Activated CD8-positive, alpha-beta memory T cell treated with anti-CD3 and anti-CD28 coated beads for 48 hours (primary cell): ENCODE measurements around the gene LLGL2.
"Not testable (repeated sequence)": the region's sequence is repeated elsewhere in the genome, so short reads cannot be mapped to it uniquely, and the experiment has no call there.

Experiments used
- DNase-seq, 3 experiments: peaks; one replicate each; pipeline ENCODE4 v3.0.0-alpha.2; 2020; ENCODE audit warnings: low read depth in 2 of 3, low spot score in 2 of 3

Gene LLGL2

DNA sequence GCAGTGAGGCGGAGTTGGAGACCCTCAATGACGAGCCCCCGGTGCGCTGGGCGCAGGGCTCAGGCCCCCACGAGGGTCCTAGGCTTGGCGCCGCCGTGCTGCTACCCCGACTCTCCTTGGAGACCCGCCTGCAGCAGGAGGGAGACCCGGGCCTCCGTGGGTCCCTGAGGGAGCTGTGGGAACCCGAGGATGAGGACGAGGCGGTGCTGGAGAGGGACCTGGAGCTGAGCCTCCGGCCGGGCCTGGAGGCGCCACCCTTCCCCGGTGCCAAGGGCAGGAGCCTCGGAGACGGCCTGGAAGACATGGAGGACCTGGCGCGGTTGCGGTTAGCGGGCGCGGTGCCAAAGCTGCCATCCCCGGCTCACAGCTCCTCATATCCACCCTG lies 64.4 kb downstream of the LLGL2 start:
- no peak for DNase-seq

DNA sequence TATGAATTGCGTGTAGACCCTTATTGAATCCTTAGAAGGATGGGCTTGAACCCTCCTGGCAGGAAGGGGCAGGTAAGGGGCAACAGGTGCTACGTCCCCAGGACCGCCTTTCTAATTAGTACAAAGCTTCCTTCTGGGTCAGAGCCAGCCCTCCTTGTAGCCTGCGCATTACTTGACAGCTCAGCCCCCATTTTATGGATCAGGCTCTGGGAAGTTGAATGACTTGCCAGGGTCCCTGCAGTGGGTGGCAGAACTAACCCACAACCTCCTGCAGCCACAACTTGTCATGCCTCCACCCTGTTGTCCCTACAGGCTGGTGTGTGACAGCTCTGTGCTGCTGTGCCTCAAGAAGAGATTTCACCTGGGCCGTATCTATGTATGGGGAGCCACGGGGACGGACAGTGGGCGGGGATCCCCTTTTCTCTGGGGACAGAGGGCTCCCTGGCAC lies 64.8 kb downstream of the LLGL2 start:
- DNase-seq = no peak

DNA sequence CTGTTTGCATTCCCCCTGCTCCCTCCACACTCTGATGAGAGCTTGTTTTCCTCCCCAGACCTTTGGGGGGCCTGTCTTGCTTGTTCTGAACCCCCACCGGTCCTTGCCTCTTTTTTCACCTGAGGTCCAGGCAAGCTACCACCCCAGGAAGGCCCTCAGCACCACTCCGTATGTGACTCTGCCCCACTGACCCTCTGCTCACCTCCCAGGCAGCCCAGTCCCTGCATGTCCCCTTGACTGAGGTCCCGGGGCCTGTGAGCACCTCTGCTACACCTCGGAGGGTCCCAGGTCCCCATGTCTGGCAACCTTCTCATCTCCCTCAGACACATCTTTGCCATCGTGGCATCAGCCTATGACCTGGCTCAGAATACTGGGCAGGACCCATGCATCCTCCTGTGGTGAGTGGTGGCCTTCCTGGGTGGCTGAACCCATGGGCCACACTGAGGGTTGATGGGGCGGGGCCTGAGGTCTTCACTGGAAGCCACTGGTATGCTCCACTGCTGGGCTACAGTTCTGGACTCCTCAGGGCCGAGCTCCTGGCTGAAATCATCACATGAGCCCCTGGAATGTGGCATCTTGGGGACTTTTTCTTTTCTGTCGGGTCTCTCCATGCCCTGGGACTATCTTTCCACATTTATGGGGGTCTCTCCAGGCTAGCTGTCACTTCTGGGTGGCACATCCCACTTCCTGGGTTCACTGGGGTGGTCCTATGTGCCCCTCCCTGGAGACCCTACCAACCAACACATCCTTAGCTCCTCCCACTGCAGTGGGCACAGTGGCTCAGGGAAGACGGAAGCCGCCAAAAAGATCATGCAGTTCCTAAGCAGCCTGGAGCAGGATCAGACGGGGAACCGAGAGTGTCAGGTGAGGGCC lies 65.6 kb downstream of the LLGL2 start:
- no peak for DNase-seq

DNA sequence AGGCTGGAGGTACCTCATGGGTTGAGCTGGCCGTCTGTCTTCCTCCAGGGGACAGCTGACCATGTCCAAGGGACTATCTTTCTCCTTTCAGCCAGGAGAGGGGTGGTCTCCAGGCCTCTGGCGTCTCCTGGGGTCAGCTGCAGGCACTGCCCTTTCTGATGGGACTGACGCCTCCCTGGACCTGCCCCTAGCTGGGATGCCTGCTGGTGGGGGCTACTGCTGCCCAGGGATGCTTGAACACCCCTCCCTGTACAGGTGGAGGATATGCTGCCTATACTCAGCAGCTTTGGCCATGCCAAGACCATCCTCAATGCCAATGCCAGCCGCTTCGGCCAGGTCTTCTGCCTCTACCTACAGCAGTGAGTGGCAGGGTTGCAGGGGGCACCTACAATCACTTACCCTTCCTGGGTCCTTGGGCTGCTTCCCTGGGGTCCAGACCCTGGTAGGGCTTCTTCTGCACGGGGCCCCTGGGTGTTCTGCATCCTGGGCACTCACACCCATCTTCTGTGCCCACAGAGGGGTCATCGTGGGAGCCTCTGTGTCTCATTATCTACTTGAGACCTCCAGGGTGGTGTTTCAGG lies 66.3 kb downstream of the LLGL2 start:
- DNase-seq = no peak

DNA sequence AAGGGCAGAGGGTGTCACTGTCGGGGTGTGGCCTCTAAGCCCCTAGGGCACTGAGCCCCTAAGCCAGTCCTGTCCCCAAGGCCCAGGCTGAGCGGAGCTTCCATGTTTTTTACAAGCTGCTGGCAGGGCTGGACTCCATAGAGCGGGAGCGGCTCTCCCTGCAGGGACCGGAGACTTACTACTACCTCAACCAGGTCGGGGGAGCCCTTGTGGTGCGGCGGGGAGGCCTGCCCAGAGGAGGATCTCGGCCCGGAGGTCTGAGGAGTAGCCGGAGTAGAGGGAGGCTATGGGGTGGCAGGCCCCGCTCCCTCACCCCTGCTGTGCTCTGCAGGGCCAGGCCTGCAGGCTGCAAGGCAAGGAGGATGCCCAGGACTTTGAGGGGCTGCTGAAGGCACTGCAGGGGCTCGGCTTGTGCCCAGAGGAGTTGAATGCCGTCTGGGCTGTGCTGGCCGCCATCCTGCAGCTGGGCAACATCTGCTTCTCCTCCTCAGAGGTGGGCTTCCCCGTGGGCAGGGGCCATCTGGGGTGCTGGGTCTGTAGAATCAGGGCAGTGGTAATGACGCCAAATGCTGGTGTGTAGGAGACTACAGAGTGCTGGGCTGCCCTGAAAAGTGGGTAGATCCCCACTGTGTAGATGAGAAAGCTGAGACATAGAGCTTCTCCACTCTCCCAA lies 67.0 kb downstream of the LLGL2 start:
- DNase-seq = no peak

DNA sequence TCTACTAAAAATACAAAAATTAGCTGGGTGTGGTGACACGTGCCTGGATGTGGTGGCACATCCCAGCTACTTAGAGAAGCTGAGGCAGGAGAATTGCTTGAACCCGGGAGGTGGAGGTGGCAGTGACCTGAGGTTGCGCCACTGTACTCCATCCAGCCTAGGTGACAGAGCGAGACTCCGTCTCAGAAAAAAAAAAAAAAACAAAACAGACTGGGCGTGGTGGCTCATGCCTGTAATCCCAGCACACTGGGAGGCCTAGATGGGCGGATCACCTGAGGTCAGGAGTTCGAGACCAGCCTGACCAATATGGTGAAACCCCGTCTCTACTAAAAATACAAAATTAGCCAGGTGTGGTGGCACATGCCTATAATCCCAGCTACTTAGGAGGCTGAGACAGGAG lies 67.9 kb downstream of the LLGL2 start:
- DNase-seq = not testable (repeated sequence)

DNA sequence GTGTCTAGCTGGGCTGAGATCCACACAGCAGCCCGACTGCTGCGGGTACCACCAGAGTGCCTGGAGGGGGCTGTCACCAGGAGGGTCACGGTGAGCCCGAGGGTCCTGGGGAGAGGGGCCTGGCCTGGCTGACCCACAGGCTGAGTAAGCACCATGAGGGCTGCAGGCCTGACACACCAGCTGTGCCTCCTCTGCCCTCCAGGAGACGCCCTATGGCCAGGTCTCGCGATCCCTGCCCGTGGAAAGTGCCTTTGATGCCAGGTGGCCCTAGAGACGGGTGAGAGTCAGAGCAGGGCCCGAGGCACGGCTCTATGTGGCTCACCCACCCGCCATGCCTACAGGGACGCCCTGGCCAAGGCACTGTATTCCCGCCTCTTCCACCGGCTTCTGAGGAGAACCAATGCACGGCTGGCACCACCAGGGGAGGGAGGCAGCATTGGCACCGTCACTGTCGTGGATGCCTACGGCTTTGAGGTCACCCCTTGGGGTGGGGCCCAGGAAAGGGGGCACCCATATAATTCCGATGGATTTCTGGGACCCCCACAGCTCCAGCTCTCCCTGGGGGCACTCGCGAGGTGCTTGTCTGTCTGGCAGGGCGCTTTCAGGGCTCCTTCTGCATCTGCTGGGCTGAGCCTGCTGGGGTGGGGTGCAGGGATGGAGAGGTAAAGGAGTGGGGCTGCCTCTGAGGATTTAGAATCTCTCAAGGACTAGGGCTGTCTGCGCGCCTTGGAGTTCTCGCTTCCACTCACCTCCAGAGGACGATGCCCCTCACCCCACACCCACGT lies 69.2 kb downstream of the LLGL2 start:
- DNase-seq = no peak

DNA sequence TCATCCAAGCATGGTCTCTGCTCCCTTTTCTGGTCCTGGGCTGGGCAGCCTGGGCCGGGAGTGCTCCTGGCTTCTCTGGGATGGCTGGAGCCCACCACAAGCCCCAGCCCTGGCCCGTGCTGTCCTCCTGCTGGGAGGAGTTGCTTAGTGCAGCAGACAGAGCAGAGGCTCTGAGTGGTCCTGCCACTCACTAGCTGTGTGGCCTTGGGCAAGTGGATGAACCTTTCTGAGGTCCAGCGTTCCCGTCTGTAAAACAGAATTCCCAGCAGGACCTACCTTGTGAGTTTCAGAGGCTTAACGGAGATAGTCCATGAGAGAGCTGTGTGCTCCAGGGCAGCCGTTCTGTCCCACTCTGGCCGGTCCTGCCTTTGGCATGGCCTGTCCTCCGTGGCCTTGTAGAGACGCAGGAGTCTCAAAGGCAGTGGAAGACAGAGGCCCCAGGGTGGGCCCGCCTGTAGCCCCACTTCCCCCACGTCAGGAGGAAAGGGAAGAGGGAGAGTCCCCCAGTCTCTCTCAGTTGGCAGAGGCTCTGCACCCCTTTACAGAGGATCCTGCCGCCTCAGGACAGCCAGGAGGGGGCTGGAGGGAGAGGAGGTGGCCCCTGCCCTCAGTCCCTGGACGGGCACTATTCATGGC lies 69.9 kb downstream of the LLGL2 start:
- DNase-seq = no peak

DNA sequence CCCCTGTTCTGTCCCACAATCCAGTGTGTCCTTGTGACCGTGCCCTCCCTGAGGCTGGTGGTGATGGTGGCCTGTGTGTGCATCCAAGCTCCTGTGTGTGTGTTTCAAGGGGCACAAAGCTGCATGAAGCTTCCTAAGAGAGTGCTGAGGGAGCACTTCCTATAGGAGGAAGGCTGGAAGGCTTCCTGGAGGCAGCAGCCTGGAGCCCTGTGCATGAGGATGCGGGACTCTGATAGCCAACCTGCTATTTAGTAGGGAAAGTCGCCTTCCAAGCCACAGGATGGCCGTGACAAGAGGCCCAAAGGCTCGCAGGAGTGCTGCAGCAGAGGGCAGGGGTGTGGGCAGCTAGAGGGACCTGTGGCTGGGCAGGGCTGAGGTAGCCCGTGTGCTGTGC lies 70.4 kb downstream of the LLGL2 start:
- DNase-seq = no peak

DNA sequence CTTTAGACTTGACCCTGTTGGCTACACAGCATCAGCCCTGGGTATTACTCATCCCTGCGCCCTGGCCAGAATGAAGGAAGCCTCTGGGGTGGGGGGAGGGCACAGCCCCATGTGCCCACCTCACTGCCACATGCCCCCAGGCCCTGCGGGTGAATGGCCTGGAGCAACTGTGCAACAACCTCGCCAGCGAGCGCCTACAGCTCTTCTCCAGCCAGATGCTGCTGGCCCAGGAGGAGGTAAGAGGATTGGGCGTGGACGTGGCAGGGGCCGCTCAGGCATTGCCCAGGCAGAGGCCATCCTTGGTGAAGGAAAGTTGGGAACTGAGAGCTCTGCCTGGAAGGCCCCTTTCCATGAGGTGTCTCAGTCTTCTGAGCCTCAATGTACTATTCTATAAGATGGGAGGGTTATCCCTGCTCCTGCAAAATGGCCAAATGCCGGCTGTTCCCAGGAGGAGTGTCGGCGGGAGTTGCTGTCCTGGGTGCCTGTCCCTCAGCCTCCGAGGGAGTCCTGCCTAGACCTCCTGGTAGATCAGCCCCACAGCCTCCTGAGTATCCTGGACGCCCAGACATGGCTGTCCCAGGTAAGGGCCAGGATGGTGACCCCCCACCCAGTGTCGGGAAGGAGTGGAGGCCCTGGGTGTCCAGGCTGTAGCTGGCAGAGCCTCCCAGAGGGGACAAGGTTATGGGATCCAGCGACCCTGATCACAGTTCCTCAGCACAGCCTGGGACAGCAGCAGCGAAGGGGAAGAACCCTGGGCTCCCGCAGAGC lies 71.0 kb downstream of the LLGL2 start:
- DNase-seq = no peak

DNA sequence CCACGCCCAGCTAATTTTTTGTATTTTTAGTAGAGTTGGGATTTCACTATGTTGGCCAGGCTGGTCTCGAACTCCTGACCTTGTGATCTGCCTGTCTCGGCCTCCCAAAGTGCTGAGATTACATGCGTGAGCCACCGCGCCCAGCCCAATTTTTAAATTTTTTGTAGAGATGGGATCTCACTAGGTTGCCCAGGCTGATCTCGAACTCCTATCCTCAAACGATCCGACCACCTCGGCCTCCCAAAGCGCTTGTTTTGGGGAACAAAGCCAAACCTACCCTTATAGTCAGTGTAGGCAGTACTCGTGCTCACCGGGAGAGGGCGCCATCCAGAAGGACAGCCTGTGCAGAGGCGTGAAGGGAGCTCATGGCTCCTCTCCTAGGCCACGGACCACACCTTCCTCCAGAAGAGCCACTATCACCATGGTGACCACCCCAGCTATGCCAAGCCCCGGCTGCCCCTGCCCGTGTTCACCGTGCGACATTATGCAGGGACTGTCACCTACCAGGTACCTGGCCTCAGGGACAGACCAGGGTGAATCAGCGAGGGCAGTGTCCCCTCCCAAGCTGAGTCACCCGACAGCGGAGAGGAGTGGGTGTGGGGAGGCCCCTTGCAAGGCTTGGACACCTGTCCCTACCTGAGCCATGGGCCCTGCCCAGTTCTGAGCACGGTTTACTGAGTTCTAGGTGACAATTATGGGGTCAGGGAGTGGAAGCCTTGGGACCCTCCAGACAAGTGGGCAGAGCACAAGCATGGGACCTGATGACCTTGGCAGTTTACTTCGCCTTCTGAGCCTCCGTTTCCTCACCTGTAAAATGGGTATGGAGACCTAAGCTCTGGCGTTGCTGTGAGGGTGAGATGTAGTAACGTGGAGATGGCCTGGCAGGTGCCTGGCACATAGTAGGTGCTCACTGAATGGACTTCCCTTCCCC lies 75.8 kb downstream of the LLGL2 start:
- DNase-seq = peak; percentile 29 to 50 (median 30)

DNA sequence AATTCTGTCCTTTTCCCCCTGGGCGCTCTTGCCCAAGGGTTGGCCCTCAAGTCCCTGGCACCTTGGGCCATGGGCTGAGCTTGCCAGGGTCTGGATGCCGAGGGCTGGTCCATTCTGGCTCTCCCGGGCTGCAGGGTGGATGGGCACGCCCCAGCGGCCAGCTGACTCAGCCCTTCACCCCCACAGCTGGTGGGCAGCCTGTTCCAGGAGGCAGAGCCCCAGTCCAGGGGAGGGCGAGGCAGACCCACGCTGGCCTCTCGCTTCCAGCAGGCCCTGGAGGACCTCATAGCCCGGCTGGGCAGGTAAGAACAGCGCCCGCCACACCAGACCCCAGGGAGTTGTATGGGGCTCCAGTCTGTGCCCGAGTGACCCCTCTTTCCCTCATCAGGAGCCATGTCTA lies 77.1 kb downstream of the LLGL2 start:
- DNase-seq = no peak

DNA sequence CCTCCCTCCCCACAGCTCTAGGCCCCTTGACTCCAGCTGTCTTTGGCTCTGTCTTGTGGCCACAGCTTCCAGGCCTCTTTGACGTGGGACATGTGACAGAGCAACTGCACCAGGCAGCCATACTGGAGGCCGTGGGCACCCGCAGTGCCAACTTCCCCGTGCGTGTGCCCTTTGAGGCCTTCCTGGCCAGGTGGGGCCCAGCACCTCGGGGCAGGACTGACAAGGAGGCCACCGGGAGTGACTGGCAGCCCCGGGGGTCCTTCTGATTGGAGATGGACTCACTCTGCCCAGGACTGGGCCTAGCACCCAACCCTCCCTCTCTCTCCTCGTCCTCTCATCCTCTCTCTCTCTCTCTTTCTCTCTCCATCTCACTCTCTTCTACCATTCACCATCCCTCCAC lies 77.6 kb downstream of the LLGL2 start:
- DNase-seq = no peak

DNA sequence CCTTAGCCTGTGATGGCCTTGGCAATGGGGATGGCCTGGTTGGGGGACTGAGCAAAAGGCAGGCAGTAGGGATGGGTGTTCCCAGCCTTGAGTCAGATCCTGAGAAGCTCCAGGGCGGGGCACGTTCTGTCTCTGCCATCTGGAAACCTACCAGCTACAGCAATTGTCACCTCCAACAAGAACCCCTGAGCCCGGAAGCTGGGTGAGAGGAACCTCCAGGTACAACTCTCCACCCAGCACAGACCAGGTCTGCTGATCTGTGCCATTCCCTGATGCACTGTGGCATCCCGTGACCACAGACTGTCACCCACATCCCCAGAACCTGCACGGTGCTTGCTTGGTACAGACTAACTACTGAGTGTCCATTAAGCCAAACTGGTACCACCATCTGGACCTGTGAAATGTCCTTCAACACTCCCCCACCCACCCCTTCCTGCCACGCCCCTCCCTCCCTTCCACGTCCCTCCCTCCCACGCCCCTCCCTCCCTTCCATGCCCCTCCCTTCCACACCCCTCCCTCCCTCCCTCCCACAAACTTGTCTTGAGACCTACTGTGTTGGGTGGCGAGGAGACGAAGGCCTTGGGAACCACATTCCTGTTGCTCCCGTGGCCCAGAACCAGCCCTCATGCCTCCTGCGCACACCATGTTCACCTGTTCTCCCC lies 78.7 kb downstream of the LLGL2 start:
- no peak for DNase-seq

DNA sequence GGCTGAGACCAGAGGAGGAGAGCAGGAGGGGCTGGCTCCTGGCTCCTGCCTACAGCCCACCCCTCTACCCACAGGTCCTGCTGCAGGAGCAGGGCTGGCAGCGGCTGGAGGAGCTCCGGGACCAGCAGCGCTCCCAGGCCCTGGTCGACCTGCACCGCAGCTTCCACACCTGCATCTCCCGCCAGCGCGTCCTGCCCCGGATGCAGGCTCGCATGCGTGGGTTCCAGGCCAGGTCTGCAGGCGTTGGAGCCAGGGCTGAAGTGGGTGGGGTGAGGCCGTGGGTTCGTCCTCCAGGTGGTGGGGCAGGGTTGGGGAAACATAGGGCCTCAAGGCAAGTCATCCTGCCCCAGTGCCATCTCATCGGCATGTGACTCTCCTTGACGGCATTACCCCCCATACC lies 80.3 kb downstream of the LLGL2 start:
- no peak for DNase-seq

DNA sequence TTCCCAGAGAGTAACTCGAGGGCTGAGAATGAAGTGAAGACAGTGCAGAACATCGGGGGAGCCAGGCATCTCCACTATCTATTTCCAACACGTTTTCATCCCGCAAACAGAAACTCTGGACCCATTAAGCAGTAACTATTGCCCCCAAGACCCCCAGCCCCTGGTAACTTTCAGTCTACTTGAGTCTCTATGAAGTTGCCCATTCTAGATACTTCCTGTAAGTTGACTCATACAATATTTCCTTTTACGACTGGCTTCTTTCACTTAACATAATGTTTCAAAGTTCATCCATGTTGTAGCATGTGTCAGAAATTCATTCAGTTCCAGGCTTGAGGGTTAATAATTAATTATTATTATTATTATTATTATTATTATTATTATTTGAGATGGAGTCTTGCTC lies 81.6 kb downstream of the LLGL2 start:
- DNase-seq = no peak

DNA sequence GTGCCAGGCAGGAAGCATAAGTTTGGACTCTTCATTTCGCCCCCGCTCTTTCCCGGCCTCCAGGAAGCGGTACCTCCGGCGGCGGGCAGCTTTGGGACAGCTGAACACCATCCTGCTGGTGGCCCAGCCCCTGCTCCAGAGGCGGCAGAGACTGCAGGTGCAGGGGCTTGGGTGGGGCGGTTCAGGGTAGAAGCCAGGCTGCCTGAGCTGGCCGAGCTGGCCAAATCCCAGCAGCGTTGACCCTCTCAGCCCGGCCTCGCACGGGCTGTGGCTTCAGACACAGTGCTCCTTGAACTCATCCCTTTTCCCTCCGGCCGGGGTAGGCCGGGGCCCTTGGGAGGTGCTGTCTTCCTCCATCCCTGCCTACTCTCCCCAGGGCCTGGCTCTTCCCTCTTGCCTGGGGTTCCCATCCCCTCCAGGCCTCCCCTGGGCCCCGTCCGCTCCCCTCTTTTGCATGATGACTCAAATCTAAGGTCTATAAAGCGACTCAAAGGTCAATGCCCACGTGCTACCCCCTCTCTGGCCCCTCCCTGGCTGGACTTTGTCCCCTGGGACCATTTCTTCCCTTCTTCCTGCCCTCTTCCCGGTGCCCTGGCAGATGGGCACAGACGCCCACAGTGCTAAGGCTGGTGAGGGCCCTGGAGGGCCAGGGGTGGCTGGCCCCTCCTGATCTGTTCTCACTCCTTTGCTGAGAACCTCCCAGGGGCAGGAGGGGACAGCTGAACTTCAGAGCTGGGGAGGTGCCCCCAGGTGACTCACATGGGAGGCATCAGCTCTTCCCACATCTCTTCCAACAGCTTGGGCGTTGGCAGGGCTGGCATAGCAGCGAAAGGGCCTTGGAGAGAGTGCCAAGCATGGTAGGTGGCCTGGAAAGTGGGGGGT lies 84.8 kb downstream of the LLGL2 start:
- no peak for DNase-seq
